ENCODE data around the gene MAPKAPK3.
"Not testable (repeated sequence)": the region's sequence is repeated elsewhere in the genome, so short reads cannot be mapped to it uniquely, and the experiment has no call there.

MAPKAPK3 gene

DNA sequence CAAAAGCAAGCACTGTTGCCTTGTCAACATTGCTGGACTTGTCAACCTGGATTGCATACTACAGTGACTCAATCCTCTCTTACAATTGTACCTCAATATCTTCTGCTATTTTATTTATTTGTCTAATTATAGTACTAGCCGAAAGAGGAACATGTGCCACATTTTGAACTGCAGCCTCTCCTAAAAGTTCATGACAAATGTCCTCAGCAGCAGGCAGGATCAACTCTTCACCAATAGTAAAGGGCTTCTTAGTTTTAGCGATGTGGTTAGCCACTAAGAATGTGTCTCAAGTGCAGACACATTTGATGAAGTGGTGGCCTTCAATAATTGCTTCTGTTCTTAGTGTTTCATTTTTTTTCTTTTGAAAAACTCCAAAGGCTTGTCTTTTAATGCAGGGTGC, 71.0 kb downstream of the MAPKAPK3 start:
- no peak for DNase-seq (ENCODE audit: low read depth in 2 of 2)

DNA sequence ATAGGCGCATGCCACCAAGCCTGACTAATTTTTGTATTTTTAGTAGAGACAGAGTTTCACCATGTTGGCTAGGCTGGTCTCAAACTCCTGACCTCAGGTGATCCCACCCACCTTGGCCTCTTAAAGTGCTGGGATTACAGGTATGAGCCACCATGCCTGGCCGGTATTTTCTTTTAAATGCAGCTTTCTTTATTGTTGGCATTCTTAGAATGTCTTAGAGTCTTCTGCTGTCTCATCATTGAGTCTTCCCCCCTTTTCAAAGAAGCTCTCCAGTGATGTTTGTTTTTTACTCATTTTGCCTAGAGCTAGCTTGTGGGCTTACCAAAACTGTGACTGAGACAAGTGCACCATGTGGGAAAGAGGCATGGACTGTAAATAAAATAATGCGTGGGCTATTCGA, 71.7 kb downstream of the MAPKAPK3 start:
- not testable (repeated sequence) for DNase-seq (ENCODE audit: low read depth in 2 of 2)

DNA sequence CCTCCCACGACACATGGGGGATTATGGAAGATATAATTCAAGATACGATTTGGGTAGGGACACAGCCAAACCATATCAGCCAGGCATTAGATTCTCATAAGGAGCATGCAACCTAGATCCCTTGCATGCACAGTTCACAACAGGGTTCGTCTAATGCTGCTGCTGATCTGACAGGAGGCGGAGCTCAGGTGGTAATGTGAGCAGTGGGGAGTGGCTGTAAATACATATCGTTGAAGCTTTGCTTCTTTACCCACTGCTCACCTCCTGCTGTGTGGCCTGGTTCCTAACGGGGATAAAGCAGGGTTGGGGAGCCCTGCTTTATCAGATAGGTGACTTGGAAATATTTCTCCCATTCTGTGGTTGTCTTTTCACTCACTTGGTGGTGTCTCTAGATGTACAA, 72.6 kb downstream of the MAPKAPK3 start:
- DNase-seq (ENCODE audit: low read depth in 2 of 2): no peak

DNA sequence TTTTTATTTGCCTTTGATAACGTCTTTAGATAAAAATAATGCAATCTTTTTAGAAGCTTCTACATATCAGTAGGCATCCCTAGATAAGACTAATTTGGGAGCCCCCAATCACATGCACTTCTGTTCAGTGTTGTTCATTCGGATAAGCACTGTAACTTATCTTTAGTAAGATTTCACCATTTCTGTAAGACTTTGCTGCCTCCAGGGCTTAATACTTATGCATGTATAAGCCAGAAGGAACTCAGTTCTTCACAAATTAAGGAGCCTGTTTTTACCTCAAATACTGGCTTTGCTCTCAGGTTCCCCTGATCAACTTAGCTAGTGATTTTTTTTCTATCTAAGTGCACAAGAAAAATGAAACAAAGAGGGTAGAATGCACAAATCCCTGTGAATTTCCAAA, 78.1 kb downstream of the MAPKAPK3 start:
- DNase-seq (ENCODE audit: low read depth in 2 of 2): no peak

DNA sequence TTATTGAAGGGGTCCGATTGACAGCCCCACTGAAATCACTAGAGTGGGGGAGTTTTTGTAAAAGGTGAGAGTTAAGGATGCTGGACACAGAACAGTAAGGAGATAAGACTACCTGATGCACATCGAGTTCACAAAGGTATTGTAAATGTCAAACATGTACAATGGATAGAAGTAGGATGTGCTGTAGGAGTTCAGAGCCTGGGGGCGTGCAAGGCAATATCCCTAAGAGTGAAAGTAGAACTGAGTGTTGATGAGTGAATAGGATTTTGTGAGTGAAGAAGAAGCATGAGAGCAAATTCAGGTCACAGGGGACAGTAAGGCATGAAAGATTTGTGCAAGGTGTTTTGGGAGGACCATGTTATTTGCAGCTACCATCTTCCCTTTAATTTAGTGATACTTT, 79.3 kb downstream of the MAPKAPK3 start:
- DNase-seq (ENCODE audit: low read depth in 2 of 2): no peak

DNA sequence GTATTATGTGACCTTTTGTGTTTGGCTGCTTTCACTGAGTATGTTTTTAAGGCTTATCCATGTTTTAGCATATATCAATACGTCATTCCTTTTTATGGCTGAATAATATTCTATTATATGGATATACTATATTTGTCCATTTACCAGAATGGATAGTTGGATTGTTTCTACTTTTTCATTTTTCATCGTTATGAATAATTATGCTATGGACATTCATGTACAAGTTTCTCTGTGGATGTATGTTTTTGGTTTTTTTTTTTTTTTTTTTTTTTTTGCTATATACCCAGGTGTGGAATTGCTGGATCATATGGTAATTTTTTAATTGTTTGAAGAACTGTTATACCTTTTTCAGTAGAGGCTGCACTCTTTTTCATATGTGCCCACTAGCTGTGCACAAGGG, 81.3 kb downstream of the MAPKAPK3 start:
- no peak for DNase-seq (ENCODE audit: low read depth in 2 of 2)
